GM18507 (cell line): Measurements from ENCODE around the gene UBAC2.
"Not testable (repeated sequence)": the region's sequence is repeated elsewhere in the genome, so short reads cannot be mapped to it uniquely, and the experiment has no call there.

Experiments
- DNase-seq: peaks from one replicate; pipeline ENCODE4 v3.0.0; 2011; ENCODE audit warnings: low read depth; ENCODE audit not compliant: insufficient read length; ENCODE audit errors: extremely low spot score
- FAIRE-seq: peaks from 2 replicates; lab custom pipeline; 2011; peaks lifted over from hg19 to GRCh38; lab: Jason Lieb, UNC

The UBAC2 gene

DNA sequence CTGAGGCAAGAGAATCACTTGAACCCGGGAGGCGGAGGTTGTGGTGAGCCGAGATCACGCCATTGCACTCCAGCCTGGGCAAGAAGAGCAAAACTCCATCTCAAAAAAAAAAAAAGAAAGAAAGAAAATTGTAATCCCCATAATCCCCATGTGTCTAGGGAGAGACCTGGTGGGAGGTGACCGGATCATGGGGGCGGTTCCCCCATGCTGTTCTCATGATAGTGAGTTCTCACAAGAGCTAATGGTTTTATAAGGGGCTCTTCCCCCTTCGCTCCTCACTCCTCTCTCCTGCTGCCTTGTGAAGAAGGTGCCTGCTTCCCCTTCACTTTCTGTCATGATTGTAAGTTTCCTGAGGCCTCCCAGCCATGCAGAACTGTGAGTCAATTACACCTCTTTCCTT, 192.7 kb downstream of the UBAC2 start:
- FAIRE-seq, DNase-seq: not testable (repeated sequence)

DNA sequence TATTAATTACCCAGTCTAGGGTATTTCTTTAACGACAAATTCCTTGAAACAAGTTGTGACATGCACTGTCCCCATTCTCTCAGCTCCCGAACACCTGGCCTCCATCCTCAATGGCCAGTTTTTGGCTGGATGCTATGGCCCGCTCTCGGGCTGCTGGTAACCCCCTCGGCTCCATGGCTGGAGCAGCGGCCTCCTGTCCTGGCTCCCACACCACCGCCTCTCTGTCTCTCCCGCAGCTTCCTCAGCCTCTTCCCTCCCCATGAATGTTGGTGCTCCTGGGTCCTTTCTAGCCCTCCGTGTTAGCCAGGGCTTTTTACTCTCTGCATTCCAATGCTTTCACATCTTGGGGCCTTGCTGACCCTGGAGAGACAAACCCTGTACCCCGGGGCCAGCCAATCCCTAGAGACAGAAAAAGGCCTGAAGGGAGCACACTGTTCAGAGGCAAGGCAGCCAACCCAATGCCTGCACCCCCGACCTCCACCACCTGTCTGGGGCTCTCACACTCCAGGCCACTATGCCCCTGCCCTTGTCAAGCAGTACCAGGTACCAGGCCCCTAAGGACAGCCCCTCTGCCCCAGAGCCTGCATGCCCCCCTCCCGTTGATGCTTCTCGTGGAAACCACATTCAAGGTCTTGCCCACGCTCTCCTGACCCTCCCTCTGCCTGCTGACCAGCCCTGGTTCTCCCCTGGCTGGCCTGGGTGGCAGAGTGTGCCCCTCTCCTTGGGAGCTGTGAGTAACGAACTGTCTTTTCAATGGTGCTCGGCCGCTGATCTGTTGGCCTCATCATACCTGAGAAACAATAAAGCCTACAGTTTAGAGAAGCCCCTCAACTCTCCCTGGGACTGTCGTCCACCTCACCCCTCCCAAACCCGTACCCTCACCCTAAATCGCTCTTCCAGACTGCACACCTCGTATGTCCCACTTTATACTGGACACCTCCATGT, 193.4 kb downstream of the UBAC2 start:
- FAIRE-seq (no peak), DNase-seq (no peak)

DNA sequence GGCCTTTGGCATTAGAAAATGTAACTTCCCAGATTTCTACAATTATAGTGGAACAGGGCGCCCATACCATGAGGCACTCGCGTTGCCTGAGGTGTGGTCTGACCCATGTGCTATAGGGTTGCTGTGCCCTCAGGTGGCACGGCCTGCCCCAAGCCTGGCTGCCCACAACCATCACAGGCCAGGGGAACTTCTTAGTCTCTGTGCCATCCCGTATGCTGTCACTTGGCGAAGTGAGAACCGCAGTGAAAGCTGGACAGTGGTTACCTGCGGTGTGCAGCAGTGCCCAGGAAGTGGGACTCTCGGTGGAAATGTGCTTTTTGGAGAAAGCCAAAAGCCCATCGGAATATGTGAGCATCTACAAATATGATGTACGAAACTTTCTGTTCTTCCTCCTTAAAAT, 194.8 kb downstream of the UBAC2 start:
- FAIRE-seq = no peak
- DNase-seq = no peak

DNA sequence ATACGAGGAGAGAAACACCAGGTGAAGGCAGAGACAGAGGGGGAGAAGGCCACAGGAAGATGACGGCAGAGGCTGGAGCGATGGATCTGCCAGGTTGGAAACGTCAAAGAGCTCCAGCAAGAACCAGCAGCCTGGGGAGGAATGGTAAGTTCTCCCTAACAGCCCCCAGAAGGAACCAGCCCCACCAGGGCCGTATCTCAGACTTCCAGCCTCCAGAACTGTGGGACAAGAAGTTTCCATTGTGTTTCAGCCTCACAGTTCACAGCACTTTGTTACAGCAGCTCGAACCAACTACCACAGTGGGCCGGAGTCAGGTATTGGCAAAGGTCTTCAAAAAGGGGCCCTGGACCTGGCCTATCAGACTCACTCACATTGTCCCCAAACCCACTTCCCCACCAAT, 195.8 kb downstream of the UBAC2 start:
- no peak for FAIRE-seq
- DNase-seq = no peak

DNA sequence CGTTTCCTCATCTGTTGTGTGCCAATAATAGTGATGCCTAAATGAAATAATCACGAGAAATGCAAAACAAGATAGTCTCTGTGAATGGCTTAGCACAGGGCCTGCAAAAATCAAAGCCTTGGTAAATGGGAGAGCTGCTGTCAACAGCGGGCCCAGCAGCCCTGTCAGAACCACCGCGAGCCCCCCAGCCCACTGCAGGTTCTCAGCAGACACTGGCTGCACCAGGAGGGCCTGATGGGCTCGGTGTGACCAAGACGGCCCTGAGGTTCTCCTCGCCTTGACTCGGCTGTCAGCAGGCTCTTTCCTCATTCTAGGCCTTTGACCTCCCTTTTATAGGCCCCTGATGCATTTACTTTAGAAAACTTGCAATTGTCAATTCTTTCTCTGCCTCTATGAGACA, 197.4 kb downstream of the UBAC2 start:
- DNase-seq (no peak), FAIRE-seq (no peak)

DNA sequence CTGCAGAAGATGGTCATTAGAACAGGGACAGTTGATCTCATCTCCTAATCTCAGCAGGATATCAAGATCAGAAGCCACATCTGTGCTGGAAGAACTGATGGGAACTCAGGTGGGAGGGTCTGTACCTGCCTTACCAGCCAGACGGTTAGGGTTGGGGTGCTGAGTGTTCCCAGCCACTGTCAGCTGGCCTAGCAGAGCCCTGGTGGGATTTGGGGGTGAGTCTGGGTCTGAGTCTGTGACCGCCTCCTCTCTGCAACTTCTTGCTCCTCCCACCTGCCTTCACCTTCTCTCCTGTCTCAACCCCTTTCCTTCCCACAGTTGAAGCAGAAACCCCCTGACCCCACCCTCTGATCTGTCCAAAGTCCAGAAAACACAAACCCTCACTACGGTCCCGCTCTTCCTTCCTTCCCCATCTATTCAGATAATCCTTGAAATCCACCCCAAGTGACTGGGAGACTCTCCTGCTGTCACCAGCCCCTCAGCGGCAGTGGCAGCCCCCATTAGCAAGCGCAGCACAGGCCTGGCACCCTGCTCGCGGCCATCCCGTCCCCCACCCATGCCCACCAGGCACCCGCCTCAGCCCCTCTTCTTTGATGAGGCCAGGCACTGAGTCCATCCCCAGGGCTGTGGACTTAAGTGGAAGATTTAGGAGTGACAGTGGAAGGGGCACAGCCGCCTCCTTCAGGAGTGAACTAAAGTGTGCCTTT, 198.4 kb downstream of the UBAC2 start:
- FAIRE-seq (no peak), DNase-seq (no peak)

DNA sequence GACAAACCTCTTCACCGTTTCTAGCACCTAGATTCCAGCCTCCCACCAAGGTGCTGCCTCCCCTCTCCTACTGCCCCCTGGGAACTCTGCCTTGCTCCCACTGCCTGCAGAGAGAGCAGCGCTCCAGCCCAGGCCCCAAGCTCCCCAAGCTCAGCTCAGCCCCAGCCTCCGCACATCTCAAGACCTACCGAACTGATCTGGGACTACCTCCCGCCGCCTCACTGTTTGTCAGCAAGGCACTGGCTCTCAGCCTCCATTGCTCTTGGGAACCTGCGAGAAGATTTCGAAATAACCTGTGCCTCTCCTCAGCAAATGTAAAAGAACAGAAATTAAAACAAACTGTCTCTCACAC, 198.9 kb downstream of the UBAC2 start:
- FAIRE-seq = no peak
- no peak for DNase-seq

DNA sequence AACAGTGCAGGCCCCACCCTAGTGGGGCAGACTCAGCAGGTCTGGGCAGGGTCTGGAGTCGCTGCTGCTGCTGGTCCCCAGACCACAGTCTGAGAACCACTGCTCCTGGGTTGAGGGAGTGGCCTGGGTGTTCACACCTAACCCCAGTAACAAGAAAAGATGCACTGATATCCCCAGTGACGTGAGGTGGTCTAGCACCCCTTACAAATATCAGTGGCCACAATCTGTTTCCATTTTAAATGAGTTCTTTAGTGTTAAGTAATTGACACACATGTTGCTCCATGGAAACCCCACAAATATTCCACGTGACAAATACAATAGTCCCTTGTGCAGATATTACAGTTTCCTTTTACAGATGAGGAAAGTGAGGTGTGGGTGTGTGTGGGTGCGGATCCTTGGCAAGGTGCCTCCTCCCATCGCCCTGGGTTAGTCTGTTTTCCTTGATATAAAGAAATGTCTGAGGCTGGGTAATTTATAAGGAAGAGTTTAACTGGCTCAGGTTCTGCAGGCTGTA, 202.9 kb downstream of the UBAC2 start:
- DNase-seq (no peak), FAIRE-seq (no peak)

DNA sequence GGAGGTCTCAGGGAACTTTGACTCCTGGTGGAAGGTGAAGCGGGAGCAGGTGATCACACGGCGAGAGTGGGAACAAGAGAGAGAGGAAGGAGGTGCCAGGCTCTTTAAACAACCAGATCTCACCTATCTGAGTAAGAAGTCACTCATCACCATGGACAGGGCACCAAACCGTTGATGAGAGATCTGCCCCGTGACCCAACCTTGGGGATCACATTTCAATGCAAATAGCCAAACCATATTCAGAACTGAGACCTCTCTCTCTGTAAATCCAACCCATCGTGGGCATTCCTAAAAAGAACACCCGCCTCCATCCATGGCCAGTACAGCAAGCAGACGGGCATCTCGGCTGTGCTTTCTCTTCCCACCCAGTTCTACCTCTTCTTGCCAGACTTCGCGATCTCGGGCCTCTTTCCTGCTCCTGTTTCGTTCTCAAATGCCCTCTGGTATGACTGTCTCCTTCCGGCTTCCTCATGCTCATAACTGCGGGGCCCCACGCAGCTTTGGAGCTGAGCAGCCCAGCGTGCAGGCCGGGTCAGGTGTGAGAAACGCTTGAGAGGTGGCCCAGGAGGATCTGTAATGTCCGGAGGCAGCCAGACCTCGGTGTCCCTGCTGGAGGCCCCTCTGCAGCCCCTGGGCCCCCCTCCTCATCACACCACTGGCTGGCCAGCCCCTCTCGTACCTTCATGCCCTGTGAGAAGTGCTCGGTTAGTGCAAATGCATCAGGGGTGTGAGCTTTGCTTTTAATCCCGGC, 203.5 kb downstream of the UBAC2 start:
- no peak for FAIRE-seq
- no peak for DNase-seq

DNA sequence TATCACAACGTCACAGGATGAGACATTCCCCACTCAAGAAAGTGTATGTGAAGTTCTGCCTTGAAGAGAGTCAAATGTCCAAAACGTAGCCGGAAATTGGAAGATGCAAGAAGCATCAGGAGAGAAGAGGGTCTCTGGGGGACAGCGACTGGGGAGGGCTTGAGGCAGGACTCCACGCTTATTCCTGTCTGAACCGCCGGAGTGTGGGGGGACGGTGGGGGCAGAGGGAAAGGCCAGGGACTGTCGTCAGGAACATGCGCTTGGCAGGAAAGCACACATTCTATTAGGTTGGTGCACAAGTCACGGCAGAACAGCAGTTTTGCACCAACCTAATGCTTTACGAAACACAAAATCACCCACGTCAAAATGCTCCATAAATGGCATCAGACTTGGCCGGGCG, 205.3 kb downstream of the UBAC2 start:
- FAIRE-seq (no peak), DNase-seq (no peak)

DNA sequence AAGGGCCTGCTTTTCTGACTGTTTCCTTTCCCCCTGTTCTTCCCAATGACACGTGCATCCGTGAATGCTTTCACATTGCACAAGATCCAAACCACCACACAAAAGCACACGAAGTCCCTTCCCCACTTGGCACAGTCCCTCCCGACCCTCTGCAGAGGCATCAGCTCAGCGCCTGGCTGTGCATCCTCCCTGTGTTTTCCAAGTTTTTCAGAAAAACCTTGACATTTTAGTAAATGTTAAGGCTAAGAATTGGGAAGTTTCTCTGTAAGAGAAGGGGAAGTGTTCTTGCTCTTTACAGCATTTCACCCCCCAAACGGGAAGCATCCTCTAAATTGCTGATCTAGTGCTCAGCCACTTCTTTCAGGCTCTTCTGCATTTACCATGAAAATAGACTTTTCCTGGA, 206.1 kb downstream of the UBAC2 start:
- DNase-seq (no peak), FAIRE-seq (peak; percentile 18)

DNA sequence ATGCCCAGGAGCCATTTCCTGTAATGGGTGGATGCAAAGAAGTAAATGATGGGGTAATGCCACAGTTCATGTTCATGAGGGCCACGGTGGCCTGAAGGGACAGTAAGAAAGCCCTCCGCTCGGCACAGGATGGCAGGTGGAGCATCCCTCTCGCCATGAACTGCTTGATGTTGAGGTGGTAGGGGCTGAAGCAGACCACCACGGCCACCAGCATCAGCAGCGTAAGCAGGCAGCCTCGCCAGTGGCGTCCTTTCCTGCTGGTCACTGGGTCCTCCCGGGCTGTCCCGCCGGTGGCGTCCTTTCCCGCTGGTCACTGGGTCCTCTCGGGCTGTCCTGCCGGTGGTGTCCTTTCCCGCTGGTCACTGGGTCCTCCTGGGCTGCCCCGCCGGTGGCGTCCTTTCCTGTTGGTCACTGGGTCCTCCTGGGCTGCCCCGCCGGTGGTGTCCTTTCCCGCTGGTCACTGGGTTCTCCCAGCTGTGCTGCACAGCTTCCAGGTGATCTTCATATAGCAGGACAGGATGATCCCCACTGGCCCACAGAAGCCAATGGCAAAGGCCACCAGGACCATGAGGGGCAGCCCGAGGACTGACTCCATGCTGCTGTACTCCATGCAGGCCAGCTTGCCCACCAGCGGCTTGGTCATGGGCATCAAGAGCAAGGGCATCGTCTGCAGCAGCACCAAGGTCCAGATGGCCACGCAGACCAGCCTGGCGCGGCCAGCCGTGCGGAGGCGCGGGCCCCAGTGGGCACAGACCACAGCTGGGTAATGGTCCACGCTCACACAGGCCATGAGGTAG, 207.4 kb downstream of the UBAC2 start:
- DNase-seq (no peak), FAIRE-seq (no peak)

DNA sequence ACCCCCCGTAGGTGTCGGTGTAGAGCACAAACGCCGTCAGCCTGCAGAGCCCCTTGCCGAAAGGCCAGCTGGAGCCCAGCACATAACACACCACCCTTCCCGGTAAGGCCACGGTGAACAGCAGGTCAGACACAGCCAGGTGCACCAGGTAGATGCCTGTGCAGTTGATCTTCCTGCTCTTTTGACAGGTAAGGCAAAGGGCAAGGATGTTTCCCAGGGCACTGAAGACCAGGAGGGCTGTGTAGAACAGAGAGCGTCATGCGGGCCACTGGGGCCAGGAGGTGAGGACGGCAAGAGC, 208.0 kb downstream of the UBAC2 start:
- no peak for DNase-seq
- no peak for FAIRE-seq

DNA sequence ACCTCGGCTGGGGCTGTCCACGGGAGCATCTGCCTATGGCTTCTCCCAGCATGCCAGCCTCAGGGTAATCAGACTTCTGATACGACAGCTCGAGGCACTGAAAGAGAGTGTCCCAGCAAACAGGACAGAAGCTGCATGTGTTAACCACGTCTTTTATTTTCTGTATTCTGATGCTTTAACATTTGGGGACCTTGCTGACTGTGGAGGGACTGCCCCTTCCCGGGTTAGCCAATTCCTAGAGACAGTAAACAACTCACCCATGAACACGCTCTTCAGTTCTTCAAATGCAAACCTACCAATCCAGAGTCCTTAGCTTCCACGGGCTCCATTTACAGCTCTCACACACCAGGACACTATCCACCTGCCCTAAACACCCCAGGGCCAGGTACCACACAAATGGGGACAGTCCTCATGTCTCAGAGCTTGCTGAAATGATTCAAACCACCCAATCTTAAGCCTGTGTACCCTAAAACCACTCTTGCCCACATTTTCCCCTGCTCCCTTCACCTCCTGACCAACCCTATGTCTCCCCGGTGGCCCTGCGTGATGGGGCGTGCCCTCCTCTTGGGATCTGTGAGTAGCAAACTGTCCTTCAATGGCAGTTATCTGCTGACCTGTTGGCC, 208.9 kb downstream of the UBAC2 start:
- FAIRE-seq, DNase-seq: not testable (repeated sequence)

DNA sequence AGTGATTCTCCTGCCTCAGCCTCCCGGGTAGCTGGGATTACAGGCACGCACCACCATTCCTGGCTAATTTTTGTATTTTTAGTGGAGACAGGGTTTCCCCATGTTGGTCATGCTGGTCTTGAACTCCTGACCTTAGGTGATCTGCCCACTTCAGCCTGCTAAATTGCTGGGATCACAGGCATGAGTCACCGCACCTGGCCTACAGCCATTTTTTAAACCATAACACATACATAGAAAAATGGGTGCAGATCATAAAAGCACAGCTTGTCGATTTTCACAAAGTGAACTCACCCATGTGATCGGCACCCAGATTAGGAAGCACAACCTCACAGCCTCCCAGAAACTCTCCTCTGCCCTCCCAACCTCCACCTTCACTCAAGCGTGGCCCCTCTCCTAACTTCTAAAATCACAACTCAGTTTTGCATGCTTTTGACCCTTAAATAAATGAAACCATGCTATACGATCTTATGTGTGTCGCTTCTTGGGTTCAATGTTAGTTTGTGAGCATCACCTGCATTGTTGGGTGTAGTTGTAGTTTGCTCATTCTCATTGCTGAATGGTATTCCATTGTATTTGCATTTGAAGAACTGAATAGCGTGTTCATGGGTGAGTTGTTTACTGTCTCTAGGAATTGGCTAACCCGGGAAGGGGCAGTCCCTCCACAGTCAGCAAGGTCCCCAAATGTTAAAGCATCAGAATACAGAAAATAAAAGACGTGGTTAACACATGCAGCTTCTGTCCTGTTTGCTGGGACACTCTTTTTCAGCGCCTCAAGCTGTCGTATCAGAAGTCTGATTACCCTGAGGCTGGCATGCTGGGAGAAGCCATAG, 210.2 kb downstream of the UBAC2 start:
- DNase-seq = not testable (repeated sequence)
- FAIRE-seq = peak; percentile 81

DNA sequence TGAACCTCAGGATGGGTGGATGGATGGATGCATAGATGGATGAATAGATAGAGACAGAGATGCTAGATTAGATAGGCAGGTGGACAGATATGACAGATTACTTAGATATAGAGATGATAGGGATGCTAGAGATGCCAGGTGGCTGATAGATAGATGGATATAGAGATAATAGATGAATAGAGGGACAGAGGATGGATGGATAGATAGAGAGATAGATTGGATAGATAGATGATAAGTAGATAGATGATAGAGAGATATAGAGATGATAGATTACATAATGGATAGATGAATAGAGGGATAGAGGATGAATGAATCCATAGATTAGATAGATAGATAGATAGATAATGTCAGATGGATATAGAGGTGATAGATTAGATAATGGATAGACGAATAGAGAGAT, 212.2 kb downstream of the UBAC2 start:
- FAIRE-seq (no peak), DNase-seq (no peak)

DNA sequence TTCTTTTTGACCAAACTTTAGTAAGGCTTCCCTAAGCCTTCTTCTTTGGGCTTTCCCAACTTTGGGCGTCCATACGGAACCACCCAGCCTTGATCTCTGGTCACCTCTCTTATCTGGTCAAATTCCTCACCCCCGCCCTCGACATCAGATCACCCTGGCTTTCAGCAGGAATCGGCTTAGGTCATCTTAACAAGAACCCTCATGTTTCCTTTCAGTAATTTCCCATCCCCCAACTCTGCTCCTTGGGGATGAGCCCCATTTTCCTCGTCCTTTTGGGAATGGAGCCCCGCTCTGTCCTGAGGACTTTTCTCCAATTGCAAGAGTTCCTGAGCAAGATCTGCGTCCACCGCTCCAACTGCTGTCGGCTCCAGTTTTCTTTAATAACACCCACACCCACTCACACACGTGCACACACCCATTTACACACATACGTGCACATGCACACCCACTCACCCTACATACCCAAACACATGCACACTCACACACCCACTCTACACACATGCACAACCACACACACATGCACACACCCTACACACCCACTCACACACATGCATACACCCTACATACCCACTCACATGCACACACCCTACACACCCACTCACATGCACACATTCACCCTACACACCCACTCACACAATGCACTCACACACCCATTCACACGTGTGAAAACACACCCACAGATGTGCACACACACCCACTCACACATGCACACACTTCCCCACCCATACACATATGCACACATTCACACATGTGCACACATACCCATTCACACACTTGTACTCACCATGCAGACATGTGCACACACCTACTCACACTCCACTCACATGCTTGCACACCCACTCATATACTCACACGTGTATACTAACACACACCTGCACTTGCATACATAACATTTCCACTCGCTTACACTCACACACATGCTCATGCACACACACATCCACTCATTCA, 213.7 kb downstream of the UBAC2 start:
- FAIRE-seq (no peak), DNase-seq (no peak)
